ENCODE measurements around the gene DENND2D. TPM values are rescaled to one million over a fixed set of nuclear protein-coding genes. Genes with fewer than 3 reads are reported as not detected.

The DENND2D gene
- total RNA-seq, 1 donor from 2014 or later, result 1.4 TPM

DNA sequence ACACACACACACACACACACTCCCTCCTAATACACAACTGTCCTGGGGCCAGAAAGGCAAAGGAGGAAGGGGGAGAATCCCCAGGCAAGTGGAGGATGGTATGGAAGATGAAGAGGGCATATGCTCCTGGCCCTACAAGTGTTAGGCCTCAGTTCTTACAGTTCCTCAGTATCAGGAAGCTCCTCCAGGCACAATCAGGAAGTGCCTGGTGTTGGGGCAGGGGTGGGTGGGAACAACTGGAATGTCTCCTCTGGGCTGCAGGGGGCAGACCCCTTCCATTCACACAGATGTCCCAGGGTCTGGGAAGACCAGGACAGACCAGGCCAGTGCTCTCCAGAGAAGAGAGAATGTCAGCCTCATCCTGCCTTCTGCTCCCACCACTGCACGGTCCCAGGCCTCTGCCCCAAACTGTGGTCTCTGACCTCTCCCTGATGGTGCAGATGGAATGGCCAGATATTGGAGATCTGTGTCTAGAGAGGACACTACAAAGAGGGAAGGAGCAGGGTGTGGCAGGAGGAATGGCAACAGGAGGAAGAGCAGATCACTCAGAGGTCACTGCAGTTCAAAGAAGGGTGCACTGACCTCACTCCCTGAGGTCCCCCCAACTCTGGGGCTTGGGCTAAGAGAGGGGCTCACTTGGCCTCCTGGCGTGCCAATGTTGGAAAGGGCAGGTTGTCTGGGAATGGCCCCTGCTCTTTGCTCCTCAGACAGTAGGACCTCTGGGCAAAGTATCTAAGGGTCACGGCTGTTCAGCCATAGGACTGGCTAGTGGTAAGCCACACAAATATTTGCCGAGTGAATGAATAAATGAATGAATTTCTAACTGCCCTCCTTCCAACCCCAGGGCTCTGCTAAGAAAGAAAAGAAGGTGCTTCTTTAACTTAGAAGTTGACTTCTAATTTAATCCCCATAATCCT is 2.5 kb upstream of the DENND2D start:
- no peak for DNase-seq (ENCODE audit: low read depth in 2 of 2)

DNA sequence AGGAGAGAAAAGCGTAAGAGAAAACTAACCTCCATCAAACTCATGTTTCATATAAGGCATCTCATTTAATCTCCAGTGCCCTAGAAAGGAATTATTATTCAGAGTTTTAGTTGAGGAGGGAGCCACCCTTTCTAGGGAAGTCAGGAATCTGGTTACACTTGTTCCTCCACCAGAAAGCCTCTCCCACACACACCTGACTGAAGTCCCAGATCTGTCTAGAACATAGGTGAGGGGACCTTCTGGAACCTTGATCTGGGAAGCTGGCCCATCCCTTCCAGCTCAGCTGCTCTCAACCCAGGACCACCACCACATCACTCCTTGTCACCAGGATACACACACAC is 1.9 kb upstream of the DENND2D start:
- no peak for DNase-seq (ENCODE audit: low read depth in 2 of 2)

DNA sequence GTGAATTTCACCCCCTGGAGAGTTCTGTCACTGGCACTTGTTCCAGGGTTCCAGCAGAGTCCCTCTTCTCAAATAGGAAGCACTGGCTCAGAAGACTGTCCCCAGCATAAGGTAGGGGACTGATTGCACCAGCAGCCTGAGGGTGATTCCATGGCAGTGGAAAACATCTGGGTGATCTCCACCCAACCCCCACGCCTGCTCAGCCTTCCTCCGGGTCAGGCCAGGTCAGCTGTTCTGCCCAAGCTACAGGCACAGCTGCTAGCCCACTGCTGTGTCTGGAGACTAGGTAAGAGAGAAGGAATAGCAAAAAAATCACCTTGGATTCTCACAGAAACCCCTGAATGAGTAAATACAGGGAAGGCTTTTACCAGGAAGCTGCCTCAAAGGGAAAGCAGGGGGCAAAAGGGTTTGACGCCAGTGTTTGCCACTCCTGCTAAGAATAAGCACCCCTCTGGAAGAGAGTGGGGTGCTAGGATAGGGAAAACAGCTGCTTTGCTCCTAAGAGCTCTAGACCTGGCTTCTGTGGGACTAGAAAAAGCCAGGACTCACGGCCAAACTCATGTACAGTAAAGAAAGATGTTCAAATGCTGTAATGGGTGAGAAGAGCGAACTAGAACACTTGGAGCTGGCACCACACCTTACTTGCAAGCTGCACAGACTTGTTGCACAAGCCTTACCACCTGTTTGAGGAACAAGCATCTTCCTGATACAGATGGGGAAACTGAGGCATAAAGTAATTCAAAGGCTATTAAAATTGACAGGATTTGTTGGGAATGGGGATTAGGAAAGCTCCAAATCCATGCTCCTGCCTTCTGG is 1.0 kb upstream of the DENND2D start:
- DNase-seq (ENCODE audit: low read depth in 2 of 2), result no peak

DNA sequence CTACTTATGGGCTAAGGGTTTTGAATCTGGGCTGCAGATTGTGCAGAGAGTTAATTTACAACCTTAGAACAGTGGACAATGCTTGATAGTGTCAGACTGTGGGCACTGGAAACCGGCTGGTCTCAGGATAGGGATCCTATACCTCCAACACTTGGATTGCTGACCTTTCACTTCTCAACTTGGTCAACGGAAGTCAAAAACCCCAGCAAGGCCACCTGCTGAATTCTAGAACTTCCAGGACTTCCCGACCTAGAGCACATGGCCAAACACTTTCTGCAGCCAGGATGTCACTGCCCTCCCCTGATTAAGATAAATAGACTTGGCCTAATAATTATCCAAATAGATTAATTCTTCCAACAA is 336 bp upstream of the DENND2D start:
- no peak for DNase-seq (ENCODE audit: low read depth in 2 of 2)

DNA sequence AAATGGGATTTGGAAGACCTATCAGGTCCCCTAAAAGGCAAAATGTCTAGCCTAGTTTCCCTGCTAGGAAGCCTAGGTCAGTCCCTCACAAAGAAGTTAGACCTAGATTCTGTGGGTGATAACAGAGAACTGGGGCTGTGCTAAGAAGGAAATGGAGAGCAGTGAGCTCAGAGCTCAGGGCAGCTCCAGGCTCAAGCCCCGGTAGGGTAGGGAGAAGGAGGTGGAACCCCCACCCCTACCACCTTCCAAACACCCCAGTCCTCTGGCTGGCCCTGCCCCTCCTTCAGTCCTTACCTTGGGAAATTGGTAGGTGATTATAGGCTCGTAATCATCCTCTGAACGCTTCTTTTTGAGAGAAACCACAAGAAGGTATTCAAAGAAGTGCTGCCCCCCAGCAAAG is 1.1 kb downstream of the DENND2D start:
- no peak for DNase-seq (ENCODE audit: low read depth in 2 of 2)

DNA sequence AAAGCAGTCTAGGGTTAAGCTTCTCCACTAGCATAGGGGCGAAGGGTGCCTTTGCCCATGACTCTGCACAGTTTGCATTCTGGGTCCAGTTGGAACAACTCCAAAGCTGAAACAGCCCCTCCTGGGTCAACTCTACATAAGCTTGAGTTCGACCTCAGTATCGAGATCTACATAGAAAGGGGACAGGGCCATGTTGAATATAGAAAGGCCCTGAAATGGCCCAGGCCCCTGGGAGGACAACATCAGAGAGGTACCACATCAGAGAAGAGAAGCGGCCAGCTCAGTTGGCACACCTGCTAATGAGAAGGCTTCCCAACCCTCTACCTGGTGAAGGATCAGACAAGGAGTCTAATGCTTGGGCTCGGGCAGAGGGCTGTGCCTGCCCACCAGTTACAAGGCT is 1.6 kb downstream of the DENND2D start:
- no peak for DNase-seq (ENCODE audit: low read depth in 2 of 2)

DNA sequence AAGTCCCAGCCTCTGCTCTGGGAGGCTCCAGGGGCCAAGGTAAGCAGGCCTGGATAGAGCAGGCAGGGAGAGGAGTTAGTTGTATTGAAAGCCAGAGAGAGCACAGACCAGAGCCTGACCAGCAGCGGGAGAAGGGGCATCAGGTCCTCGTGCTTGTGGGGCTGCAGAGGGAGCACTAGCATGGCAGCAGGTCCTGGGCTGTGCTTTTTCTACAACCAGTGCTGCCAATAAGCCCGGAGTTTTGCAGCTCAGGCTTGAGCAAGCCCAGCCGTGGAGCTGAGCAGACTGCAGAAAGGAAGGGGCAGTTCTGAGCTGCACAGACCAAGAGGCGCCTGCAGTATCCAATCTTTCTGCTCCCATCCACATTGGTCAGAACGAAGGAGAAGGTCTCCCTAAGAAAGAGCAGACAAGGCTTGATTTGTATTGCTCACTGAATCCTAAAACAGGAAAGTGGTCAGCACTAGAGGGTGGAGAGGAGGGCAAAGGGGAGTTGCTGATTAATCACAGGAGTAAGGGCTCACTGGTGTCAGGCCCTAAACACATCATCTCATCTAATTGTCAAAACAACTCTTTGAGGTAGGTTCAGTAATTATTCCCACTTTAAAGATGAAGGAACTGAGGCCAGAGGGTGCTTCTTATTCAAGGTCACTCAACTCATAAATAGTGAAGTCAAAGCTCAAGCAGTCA is 2.7 kb downstream of the DENND2D start:
- peak in 1 of 2 donors; percentile 41 for DNase-seq (ENCODE audit: low read depth in 2 of 2)

DNA sequence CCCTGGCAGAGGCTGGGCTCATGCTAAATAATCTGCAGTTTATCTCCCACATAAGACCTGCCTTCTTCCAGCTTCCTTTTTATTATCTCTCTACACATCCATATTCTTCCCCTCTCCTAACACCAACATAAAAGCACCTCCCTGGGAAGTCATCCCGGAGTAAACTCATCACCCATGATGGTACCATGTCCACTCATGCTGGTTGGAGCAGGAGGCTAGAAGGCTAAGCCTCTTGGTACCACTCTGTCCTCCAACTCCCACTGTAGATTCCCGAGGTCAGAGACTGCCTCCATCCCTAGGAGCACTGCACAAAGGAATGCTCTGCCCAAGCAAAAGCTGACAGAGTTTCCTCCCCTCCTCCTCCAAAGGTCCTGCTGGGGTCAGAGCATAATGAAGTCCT is 4.2 kb downstream of the DENND2D start:
- no peak for DNase-seq (ENCODE audit: low read depth in 2 of 2)

DNA sequence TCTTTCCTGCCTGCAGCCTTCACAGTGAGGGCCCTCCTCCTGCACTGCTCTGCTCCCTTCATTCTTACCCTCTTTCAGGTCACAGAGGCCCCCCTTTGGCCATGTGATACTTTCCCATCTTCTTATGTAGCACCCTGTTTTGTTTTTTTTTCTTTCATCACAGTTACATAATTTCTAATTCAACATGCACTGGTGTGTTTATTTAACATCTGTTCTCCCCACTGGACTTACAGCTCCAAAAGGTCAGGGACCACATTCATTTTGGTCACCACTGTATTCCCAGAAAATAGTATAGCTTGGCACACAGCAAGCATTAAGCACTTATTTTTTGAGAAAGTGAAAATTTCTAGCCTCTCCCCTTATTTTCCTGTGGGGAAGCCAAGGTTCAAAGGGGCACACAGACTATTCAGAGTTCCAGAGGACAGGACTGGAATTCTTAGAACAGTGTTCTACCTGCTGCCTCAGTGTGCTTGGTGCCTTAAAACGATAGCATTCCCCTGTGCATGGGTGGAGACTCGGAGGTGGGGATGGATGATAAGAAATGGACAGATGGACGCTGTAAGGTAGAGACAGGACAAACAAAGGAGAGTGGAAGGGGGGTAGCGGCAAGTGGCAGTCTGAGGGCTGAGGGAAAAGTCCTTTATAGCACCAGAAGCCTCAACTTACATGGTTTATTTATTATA is 5.3 kb downstream of the DENND2D start:
- DNase-seq (ENCODE audit: low read depth in 2 of 2), result no peak

DNA sequence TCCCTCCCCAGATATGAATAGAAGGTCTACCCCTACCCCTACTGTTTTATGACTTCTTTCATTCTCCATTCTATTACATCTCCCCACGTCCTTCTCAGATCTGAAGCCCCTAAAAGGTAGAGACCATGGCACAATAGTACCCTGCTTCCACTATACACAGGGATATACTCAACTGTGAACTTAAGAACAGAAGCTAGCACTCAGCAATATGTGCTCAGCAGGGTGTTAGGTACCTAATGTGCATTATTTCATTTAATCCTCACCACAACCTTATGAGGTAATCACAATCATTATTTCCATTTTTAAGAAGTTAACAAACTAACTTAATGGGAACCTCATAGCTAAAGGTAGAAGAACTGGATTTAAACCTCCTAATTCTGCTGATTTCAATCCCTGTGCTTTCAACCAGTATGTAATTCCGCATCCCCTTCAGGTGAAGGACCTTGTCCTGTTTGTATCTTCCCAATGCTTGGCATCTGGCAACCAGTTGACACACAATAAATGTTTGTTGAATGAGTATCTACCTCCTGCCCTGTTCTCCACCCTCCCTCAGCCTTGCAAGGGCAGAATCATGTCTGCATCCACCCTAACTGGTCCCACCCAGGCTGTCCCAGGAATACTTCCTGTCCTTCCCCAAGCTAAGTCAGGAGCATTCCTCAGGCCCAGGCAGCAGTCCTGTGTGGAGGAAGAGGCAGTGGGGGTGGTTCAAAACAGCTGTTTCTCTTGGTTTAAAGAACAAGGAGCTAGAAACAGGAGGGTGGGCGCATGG is 6.5 kb downstream of the DENND2D start:
- no peak for DNase-seq (ENCODE audit: low read depth in 2 of 2)

DNA sequence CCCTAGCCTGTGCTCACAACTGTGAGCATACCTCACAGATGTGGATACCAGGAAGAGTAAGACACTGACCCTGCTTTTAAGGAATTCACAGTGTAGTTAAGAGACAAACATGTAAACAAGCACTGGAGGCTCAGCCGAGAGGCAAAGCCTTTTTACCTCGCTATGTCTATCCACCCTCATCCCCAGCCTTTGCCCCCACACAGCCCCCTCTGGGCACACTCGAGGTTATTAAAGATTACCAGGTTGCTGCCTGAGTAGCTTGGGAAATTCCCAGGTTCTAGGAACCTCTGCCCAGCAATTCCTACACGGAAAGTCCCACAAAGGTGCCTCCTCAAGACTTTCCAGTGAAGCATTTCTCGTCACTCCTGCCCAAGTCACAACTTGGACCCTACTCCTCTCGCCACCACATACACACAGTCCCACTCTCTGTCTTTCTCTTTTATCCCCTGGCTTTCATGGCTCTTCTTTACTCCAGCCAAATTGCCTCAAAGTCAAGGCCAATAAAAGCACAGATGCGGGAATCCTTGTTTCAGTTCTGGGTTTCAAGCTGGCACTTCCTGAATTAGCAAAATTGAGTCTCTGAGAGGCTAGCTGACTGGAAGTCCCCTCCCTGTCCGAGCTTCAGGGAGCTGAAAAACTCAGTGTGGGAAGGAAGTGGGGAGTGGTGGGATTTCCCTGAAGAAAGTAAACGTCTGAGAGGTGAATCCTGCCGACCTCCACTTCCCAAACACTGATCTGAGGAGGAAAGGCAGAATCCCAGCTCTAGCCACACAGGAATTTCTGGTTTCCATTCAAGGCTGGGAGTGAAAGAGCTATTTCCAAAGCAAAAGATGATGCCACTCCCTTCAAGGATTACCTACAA is 7.6 kb downstream of the DENND2D start:
- DNase-seq (ENCODE audit: low read depth in 2 of 2), result peak in 1 of 2 donors; percentile 30

DNA sequence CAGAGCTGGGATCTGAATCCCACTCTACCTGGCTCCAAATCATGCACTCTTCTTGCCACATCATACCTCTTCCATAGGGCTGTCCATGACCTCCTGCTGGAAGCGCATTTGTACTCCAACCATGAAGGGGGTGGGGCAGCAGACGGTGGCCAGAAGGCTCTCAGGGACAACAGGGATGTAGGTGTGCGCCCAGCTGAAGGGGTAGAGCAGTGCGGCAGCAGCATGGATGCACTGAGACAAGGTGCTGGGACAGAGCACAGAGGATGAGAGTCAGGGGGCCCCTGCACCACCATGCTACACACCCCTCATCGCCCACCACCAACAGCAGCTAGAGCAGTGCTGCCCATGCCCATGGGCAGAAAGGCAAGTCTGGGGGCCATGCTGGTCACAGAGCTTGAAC is 8.4 kb downstream of the DENND2D start:
- DNase-seq (ENCODE audit: low read depth in 2 of 2), result no peak

DNA sequence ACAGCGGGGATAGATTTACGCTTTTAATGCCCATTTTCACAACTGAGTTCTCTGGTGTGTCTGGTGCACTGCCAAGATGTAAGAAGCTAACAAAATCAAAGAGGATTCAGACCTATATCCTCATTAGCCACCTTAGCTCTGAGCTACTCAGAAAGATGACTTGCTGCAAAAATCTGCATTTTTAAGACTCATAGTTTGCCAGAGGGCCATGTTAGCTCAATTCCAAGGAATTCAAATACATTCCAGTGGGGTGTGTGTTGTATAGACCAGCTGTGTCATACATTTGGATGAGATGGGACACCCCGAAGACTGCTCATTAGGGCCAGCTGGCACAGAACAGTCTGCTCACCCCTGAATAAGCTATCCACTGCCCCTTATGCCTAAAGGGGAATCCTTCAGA is 8.9 kb downstream of the DENND2D start:
- DNase-seq (ENCODE audit: low read depth in 2 of 2), result no peak

DNA sequence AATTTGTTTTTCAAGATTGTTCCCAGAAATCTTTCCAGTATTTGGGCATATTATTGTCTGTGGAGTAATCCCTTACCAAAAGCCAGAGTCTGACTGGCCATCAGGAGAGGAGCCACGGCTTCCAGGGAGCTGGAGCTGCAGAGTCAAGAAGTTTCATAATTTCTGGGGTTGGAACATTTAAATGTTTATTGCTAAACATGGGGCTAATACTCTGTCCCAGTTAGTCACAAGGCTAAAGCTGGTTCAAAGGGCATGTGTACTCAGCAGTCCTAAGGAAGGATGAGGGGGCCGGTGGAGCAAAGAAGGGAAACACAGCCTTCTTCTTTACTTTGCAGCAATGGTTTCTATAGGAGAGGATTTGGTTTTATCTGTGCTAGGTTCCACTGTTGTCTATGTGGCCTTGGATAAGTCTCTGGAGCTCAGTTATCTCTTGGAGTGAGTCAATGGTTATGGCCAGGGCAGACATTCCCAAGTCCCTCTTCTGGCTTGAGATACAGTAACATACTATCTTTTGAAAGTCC is 9.5 kb downstream of the DENND2D start:
- DNase-seq (ENCODE audit: low read depth in 2 of 2), result no peak

DNA sequence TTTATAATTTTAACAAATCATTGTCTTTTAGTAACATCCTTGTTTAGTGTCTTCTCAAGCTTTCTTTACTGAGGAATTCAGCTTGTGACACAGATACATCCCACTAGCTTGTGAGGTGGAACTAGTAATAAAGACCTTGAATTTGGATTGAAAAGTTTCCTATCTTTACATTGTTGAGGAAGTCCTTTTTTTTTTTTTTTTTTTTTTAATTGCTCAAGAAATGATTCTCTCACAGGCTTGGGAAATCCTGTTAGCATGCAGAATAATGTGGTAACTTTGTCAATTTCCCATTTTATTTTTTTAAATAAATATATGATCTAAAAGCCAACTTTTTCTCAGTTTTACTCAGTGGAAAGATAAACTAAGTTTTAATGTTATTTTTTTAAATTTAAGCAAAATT is 15.8 kb downstream of the DENND2D start:
- no peak for DNase-seq (ENCODE audit: low read depth in 2 of 2)

DNA sequence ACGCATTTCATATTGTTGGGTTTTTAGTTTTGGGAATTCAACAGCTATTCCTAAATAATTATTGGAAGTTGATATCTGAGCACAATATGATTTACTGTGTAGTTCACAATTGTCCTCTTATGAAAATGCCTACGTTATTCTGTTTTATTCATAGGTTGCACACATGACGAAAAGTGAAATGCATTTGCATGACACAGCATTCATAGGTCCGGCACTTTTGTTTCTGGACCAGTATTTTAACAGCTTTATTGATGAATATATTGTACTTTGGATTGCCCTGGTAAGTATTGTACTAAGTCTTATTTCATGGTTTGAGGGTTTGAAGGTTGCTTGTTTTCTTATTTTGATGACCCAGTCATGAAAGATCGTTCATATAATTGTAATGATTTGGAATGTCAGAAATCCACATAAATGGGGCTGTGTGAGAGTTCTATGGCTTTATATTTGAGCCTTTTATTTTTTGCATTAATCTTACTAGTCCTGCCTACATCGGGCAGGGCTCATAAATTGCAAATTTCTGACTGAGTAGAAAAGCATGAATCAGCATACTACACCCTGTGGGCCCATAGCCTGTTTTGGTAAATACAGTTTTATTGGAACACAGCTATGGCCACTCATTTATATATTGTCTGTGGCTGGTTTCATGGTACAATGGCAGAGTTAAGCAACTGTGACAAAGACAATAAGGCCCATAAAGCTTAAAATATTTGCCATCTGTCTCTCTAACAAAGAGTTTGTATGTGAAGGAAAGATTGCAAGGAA is 17.0 kb downstream of the DENND2D start:
- no peak for DNase-seq (ENCODE audit: low read depth in 2 of 2)

DNA sequence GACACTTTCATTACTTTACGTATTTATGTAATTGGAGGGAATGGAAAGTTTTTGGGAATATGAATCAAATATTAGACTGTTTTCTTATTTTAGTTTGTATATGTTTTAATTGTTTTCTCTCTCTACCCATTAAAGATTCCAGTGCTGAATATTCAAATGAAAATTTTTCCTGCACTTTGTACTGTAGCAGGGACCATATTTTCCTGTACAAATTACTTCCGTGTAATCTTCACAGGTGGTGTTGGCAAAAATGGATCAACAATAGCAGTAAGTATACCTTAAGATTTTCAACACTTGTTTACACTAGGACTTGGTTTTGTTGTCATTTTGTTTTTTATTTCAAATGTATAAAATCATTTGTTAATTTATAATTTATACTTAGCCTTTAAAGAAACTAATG is 18.4 kb downstream of the DENND2D start:
- DNase-seq (ENCODE audit: low read depth in 2 of 2), result no peak

DNA sequence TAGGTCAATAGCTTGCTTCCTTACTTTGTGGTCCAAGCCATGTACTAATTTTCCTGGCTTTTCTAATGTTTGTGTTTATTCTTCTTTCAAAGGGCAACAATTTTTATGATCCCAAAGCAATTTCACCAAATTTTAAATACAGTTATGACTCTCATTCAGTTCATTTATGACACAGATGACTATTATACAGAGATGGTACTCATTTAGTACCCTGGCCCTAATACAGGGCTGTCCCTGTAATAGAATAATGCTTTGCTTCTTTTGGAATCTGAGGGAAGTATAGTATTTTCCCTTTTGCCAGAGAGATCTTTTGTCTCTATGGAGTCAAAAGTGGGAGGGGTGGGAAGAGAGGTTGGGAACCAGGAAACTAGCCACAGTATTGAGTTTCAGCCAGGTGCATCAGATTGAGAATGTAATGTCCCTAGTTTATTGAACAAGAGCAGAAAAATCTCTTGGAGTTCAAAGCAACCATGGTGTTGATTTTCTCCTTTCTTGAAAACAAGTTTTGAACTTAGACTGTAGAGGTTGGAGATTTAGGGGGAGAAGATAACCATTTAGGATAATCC is 20.4 kb downstream of the DENND2D start:
- no peak for DNase-seq (ENCODE audit: low read depth in 2 of 2)

DNA sequence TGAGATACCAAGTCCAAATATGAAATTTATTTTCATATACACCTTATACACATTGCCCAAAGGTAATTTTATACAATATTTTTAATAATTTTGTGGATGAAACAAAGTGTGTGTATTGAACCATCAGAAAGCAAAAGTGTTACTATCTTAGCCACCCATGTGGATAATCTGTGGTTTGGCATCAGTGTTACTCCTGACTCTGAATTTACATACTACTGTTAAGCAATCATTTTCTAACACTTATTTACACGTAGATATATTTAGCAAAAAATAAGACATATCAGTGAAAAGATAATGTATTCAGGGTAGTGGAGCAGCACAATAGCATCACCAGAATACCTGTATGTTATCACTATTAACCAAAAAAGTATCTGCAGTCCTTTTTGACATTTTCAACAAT is 23.8 kb downstream of the DENND2D start:
- no peak for DNase-seq (ENCODE audit: low read depth in 2 of 2)

All from dermis microvascular lymphatic vessel endothelial cell (primary cell).